Glutamatergic neuron (in vitro differentiated cells): ENCODE measurements around the gene COX6A1. TPM values are rescaled to one million over a fixed set of nuclear protein-coding genes. Genes with fewer than 3 reads are reported as not detected.

Source experiments
- DNase-seq: peaks from one replicate; pipeline ENCODE4 v3.0.0; 2022
- H3K27ac Mint-ChIP-seq: one replicate; pipeline ENCODE4 v1.8.0; 2020; ENCODE audit warnings: mild to moderate bottlenecking, mixed read lengths, inconsistent platforms; ENCODE audit not compliant: unreplicated experiment
- H3K27me3 Mint-ChIP-seq: one replicate; pipeline ENCODE4 v1.8.0; 2020; ENCODE audit warnings: mild to moderate bottlenecking, moderate library complexity, mixed read lengths, inconsistent platforms; ENCODE audit not compliant: unreplicated experiment
- H3K36me3 Mint-ChIP-seq: one replicate; pipeline ENCODE4 v1.8.0; 2020; ENCODE audit warnings: mild to moderate bottlenecking, mixed read lengths, inconsistent platforms; ENCODE audit not compliant: unreplicated experiment
- H3K4me1 Mint-ChIP-seq: one replicate; pipeline ENCODE4 v1.8.0; 2020; ENCODE audit warnings: mild to moderate bottlenecking, low read depth, mixed read lengths, inconsistent platforms; ENCODE audit not compliant: unreplicated experiment
- H3K4me3 Mint-ChIP-seq: one replicate; pipeline ENCODE4 v1.8.0; 2020; ENCODE audit warnings: mild to moderate bottlenecking, mixed read lengths, inconsistent platforms; ENCODE audit not compliant: unreplicated experiment
- H3K9me3 Mint-ChIP-seq: one replicate; pipeline ENCODE4 v1.8.0; 2020; ENCODE audit warnings: mild to moderate bottlenecking, moderate library complexity, mixed read lengths, inconsistent platforms; ENCODE audit not compliant: unreplicated experiment
- CTCF ChIP-seq: fragments of 200-600 bp; sonication (generic); IDR thresholded peaks from one replicate; pipeline ENCODE4 v1.5.0; 2021; ENCODE audit not compliant: partially characterized antibody, unreplicated experiment
- total RNA-seq: library from RNA; stranded (reverse); fragmentation: NEBNext Ultra II Directional; extraction: Animal tissue kit (Norgen Biotek cat#: 25700); gene quantifications from one replicate; pipeline ENCODE4 v1.2.1, GENCODE V29; 2021; ENCODE audit not compliant: unreplicated experiment

Gene COX6A1
- total RNA-seq, 1 donor from 2014 or later = 405 TPM

GRCh38 chr12:120397824-120398540 lies 39.9 kb upstream of the COX6A1 start:
- H3K4me3 Mint-ChIP-seq = no peak overlapping the region
- no peak for DNase-seq
- H3K27me3 Mint-ChIP-seq = peaks cover 9% of the 10 kb centered on the region
- H3K4me1 Mint-ChIP-seq = peaks cover 11% of the 10 kb centered on the region
- H3K9me3 Mint-ChIP-seq = peaks cover 2% of the 10 kb centered on the region
- no peak for TF ChIP-seq CTCF
- H3K27ac Mint-ChIP-seq = no peak overlapping the region
- no peaks in the 10 kb centered on the region for H3K36me3 Mint-ChIP-seq

- Mint-ChIP-seq H3K9me3 (peaks cover 4% of the 10 kb centered on the region), H3K4me3 (no peak overlapping the region), H3K27me3 (peaks cover 9% of the 10 kb centered on the region), H3K36me3 (no peaks in the 10 kb centered on the region), H3K4me1 (peaks cover 14% of the 10 kb centered on the region), H3K27ac (no peak overlapping the region)
- DNase-seq = no peak
- TF ChIP-seq CTCF = no peak
These were observed 38.4 kb upstream of the COX6A1 start for GRCh38 chr12:120399531-120399930.

- DNase-seq = peak; percentile 64
- Mint-ChIP-seq H3K27ac (peak overlapping the region; percentile 92), H3K36me3 (no peaks in the 10 kb centered on the region), H3K27me3 (peaks cover 6% of the 10 kb centered on the region), H3K9me3 (peaks cover 4% of the 10 kb centered on the region), H3K4me3 (peak overlapping the region; percentile 75), H3K4me1 (peaks cover 14% of the 10 kb centered on the region)
- no peak for TF ChIP-seq CTCF
These were observed 35.7 kb upstream of the COX6A1 start for GRCh38 chr12:120402217-120402616.

GRCh38 chr12:120403869-120404268 lies 34.0 kb upstream of the COX6A1 start:
- Mint-ChIP-seq H3K9me3 (peaks cover 4% of the 10 kb centered on the region), H3K27me3 (peaks cover 6% of the 10 kb centered on the region), H3K4me1 (peaks cover 14% of the 10 kb centered on the region), H3K4me3 (no peak overlapping the region), H3K27ac (peak overlapping the region; percentile 83), H3K36me3 (no peaks in the 10 kb centered on the region)
- no peak for TF ChIP-seq CTCF
- no peak for DNase-seq

GRCh38 chr12:120404271-120404670 lies 33.6 kb upstream of the COX6A1 start:
- H3K9me3 Mint-ChIP-seq = peaks cover 4% of the 10 kb centered on the region
- H3K27ac Mint-ChIP-seq = peak overlapping the region; percentile 83
- TF ChIP-seq CTCF = no peak
- peaks cover 6% of the 10 kb centered on the region for H3K27me3 Mint-ChIP-seq
- H3K4me1 Mint-ChIP-seq = peaks cover 14% of the 10 kb centered on the region
- H3K4me3 Mint-ChIP-seq = peak overlapping the region; percentile 28
- H3K36me3 Mint-ChIP-seq = no peaks in the 10 kb centered on the region
- DNase-seq = peak; percentile 50
